HFFc6 (cell line): ENCODE measurements around the gene MAPK9. TPM values are rescaled to one million over a fixed set of nuclear protein-coding genes. Genes with fewer than 3 reads are reported as not detected.

Experiments used
- total RNA-seq, 6 experiments: library from RNA; stranded (reverse); fragmentation: NEBNext Ultra II Directional; extraction: Animal tissue kit (Norgen Biotek cat#: 25700); gene quantifications; 2 replicates in 1 of 6; 3 replicates in 5 of 6; pipeline ENCODE4 v1.2.3, GENCODE V29; 2021

The MAPK9 gene
- total RNA-seq, 6 experiments from 2014 or later = 30.3 to 35.8 (median 33.6) TPM

Other genes starting within 250 kb of the MAPK9 start
- 1 to 10 TPM in 2 of 6 experiments, under 1 TPM in 4; 0.37 to 7.5 (median 0.93) TPM for gene RNF130, start 220.3 kb downstream of the MAPK9 start, total RNA-seq
- gene RASGEF1C, start 82.9 kb downstream of the MAPK9 start, total RNA-seq = not detected
- 1 to 10 TPM in 3 of 6 experiments, under 1 TPM in 3; 0.54 to 3.8 (median 1.1) TPM for gene GFPT2, start 61.3 kb upstream of the MAPK9 start, total RNA-seq
- gene CNOT6, start 202.3 kb upstream of the MAPK9 start, total RNA-seq = 10 to 100 TPM; 17.0 to 20.8 (median 17.6) TPM